ENCODE results near the gene KDM6A.
A peak's percentile ranks its signal among the peaks of the same experiment; 100 is the strongest.
"Not testable (repeated sequence)": the region's sequence is repeated elsewhere in the genome, so short reads cannot be mapped to it uniquely, and the experiment has no call there.

KDM6A gene
- long read RNA-seq, donor 1, partial matches to known transcripts = 7 of 7 reads
- long read RNA-seq, donor 1, other reads (novel, unspliced or antisense) = 0 of 7 reads
- long read RNA-seq, donor 2 = 0 reads
- long read RNA-seq, donor 3, partial matches to known transcripts = 0 of 1 reads
- long read RNA-seq, donor 3, other reads (novel, unspliced or antisense) = 0 of 1 reads
- long read RNA-seq, donor 4, full-length matches to known transcripts = 1 of 1 reads
- long read RNA-seq, donor 4, partial matches to known transcripts = 0 of 1 reads
- long read RNA-seq, donor 4, other reads (novel, unspliced or antisense) = 0 of 1 reads
- long read RNA-seq, donor 5, partial matches to known transcripts = 5 of 5 reads
- long read RNA-seq, donor 5, other reads (novel, unspliced or antisense) = 0 of 5 reads
- long read RNA-seq, donor 6, partial matches to known transcripts = 5 of 5 reads
- long read RNA-seq, donor 6, other reads (novel, unspliced or antisense) = 0 of 5 reads
- long read RNA-seq, donor 7, partial matches to known transcripts = 23 of 23 reads
- long read RNA-seq, donor 7, other reads (novel, unspliced or antisense) = 0 of 23 reads
- long read RNA-seq, donor 8, partial matches to known transcripts = 8 of 8 reads
- long read RNA-seq, donor 8, other reads (novel, unspliced or antisense) = 0 of 8 reads

DNA sequence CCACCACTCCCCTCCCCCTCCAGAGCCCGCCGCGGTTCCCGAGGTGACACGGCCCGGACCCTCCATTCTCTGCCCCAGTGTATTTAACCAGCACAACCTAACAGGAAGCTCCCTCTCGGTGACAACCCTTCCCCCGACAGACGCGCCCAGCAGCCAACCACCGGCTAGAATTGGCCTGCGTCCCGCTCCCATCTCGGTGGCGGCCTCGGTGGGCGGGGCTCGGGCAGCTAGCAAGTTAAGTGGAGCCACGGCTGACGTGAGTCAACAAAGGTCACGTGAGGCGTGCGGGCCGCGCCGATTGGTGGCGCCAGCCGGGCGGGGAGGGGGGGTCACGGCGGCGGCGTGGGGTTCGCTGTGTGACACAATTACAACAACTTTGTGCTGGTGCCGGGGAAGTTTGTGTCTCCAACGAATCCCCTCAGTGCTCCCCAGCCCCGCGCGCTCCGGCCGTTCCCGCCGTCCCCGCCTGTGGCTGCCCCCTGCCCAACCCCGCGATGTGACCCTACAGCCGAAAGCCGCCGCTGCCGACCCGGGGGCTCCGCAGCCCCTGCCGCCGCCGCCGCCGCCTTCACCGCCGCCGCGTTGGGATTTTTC lies at the start of gene KDM6A:
TSS of gene KDM6A (plus strand) at position 368 of the 594 bp plus-strand sequence. CDS start 364 bp downstream, outside the sequence.
- DNase-seq = peak; percentile 69

DNA sequence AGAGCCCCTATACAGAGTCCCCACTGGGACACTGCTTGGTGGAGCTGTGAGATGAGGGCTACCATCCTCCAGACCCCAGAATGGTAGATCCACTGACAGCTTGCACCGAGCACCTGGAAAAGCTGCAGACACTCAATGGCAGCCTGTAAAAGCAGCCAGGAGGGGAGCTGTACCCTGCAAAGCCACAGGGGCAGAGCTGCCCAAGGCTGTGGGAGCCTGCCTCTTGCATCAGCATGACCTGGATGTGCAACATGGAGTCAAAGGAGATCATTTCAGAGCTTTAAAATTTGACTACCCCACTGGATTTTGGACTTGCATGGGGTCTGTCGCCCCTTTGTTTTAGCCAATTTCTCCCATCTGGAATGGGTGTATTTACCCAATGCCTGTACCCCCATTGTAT lies 49.8 kb upstream of the KDM6A start:
- DNase-seq = not testable (repeated sequence)

DNA sequence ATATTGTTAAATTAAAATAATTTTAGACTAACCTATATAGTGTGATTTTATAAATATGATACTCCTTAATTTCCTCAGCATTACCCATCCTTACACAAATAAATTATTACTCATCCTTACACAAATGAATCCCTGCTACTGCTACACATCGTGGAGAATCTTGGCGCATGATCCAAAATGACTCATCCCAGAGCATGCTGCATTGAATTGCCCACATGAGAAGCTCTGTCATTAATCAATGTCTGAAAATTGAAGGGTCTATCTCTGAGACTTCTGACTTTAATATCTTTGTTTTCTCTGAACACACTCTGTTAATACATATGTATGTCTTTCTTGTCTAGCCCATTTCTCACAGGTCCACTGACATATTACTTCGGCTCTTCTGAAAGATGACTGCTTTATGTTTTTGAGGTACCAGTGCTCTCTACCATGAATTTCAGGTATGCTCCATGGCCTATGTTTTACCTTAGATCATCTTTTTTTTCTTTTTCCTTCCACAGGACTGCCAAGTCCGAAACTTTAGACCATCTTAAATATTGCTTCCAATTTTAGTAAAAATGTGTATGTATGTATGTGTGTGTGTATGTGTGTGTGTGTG lies 44.9 kb upstream of the KDM6A start:
- no peak for DNase-seq

DNA sequence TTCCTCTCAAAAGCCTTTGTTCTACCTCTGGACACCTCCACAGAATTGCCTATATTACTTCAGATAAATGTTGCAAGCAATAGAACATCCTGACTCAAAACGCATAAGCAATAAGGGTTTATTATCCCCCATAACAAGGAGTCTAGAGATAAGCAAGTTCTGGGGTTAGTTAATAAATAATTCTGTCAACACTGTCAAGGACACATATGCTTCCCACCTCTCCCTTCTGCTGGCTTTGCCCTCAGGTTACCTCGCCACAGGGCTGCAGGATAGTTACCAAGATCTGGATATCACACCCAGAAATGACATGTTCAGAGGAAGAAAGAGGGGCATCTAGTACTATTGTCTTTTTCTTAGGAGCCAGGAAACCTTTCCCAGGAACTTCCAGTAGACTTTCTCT lies 43.2 kb upstream of the KDM6A start:
- DNase-seq = no peak

GRCh38 chrX:44842550-44843317 lies 30.3 kb upstream of the KDM6A start:
- no peak for DNase-seq

- DNase-seq = no peak
These were observed 29.7 kb upstream of the KDM6A start for GRCh38 chrX:44843318-44843702.

DNA sequence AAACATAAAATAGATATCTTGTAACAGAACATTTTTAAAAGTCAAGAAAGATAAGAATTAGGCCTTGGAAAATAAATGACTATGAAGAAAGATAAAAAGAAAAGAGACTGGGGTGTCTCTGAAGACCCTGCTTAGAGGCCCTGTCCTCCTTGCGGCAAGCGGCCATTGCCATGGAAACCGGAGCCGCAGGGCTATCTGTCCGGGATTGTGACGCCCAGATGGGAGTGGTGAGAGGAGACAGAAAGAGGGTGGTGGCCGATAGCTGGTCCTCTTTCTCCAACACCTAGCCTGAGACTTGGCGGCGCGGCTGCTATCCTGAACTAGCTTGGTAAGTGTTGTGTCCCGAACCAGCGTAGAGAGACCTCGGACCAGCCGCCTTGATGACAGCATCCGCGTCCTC lies 29.2 kb upstream of the KDM6A start, which contains the start of gene DUSP21:
TSS of gene DUSP21 (plus strand) at position 269 of the 400 bp plus-strand sequence. CDS start at position 381, 112 bp downstream.
- no peak for DNase-seq

DNA sequence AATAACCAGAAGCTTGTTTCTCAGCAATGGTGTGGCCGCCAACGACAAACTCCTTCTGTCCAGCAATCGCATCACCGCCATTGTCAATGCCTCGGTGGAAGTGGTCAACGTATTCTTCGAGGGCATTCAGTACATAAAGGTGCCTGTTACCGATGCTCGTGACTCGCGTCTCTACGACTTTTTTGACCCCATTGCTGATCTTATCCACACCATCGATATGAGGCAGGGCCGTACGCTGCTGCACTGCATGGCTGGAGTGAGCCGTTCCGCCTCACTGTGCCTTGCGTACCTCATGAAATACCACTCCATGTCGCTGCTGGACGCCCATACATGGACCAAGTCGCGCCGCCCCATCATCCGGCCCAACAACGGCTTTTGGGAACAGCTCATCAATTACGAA lies 28.8 kb upstream of the KDM6A start:
- no peak for DNase-seq

GRCh38 chrX:44850891-44851290 lies 22.1 kb upstream of the KDM6A start:
- not testable (repeated sequence) for DNase-seq

DNA sequence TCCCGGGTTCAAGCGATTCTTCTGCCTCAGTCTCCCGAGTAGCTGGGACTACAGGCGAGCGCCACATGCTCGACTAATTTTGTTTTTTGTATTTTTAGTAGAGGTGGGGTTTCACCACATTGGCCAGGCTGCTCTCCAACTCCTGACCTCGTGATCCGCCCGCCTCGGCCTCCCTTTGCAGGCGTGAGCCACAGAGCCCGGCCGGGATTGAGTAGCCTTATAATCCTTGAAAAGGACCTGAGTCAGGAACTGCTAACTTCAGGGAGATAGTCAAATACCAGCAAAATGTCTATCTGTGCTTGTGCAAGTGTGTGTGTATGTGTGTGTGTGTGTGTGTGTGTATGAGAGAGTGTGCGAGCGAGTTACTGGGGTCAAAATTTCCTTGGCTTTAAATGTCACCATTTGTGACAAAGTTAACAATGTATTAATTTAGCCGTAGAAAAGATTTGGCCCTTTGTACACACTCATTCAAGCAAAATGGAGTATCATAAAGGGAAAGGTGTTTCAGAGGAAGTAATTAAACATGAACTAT lies 1.8 kb upstream of the KDM6A start:
- DNase-seq = peak; percentile 10

DNA sequence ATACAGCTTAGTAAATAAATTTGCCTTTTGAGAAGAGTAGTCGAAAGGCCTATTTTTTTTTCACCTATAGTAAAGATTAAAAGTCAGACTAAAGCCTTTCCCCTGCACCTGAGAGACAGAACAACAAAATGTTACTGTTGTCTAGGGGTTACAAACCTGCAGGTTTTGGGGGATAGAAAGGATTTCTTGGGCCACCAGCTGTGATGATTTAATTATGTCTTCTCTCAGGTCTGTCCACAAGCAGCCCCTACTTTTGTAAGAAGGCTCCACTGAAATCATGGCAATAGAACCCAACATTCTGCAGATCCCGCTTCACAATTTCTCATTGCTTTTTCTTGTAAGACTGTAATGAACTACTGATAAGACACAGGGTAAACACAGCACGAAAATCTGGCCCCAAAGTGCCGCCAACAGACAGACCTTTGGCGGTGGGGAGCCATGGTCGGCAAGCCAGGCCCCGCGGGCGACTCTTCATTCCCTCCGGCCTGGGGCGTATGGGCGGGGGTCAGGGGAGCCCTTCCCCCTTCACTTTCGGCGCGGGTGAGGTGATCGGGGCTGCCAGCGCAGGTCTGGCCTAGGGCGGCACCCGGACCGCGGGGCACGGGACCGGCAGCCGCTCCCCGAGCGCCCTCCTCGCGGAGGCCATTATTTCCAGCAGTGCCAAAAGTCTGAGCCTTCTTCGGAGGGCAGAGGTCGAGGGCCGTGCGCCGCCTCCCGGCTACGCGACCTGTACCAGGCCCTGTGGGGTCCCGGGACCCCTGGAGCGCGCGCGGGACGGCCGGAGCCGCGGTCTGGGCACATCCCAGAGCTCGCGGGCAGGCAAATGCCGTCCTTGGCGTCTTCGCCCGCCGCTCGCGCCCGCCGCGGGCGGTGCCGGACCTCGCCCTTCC lies 812 bp upstream of the KDM6A start:
- peak; percentile 83 for DNase-seq

DNA sequence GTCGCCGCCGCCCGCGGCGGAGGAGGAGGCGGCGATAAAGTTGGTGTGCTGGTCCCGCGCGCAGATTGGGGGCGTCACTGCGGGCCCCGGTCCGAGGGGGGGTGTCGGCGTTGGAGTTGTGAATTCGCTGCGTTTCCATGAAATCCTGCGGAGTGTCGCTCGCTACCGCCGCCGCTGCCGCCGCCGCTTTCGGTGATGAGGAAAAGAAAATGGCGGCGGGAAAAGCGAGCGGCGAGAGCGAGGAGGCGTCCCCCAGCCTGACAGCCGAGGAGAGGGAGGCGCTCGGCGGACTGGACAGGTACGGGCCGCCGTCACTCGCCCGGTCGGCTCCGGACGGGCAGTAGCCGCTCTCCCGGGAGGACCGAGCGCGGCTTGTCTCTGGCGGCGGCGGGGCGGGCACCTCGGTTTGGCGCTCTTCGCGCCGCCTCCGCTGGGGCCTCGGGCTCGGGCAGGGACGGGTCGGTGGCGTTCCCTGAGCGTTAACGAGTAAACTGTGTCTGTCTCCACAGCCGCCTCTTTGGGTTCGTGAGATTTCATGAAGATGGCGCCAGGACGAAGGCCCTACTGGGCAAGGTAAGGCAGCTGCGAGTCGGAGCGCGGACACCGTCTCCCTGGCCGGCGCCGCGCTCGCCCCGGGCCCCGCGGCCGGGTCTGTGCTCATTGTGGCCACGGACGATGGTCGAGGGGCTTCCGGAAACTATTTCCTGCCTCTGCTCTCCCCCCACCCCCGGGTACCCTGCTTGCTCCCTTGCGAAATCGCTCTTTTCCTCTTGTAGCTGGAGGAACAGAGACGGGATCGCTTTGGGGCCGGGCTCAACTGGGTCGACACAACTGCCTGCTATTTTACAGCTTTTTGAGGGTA lies 658 bp downstream of the KDM6A start:
- DNase-seq = peak; percentile 81

DNA sequence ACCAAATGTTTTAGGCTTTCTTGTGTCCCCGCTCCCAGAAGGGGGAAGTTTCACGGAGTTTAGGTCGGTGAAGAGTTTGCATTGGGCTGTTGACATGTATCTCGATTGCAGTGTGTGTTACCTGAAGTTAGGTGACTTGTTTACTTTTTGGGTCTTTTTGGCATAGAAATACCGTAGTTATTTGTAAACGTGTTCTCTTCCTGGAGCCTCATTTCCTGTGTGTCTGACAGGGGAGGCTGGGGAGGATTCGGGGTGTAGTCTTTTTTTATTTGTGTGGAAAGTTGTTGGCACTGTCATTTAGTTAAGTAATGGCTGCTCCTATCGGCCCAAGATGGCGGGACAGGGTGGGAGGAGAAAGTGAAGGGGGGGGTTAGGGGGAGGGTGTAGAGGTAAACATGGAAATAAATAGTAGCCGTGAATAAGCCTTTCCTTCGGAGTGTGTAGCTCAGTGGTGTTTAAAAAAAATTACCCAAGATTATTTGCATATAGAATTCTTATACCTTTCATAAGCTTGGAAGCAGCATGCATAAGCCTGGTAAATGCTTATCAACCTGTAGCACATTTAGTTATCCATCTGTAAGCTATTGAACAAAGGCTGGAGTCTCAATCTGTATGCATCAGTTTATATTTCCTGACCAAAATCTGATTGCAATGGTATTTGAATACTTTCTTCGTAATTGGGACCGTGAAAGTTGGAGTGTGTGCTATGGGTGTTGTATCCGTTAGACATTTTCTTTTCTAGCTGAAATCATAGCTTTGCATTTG lies 1.6 kb downstream of the KDM6A start:
- DNase-seq = peak; percentile 31

DNA sequence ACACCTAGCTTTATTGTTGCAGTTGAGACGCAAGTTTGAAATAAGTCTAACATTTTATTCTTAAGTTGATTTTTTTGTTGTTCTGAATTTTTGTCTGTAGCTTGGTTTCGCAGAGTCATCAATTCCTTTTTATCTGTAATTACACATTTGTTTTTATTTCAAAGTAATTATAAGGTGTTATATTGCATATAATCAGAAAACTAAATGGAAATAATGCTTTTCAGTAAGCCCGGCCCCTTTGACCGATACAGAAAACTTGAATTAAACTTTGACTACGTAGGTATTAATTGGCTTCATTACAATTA lies 2.1 kb downstream of the KDM6A start:
- no peak for DNase-seq

DNA sequence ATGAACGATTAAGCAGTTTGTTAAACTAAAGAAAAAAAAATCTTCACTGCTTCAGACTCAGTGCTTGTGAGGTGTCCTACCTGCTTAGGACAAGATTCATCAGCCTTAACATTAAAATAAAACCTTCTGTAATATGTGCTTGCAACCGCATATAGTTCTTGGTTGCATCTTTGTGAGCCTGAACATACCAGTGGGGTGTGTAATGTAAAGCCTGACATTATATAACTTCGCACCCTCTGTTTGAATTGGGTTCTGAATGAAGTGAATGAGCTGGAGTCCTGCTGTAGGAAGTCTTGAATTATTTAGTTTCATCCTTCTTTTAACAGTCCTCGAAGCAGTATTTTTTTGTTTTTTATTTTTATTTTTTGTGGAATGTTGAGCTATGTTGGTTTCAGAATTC lies 3.1 kb downstream of the KDM6A start:
- no peak for DNase-seq

DNA sequence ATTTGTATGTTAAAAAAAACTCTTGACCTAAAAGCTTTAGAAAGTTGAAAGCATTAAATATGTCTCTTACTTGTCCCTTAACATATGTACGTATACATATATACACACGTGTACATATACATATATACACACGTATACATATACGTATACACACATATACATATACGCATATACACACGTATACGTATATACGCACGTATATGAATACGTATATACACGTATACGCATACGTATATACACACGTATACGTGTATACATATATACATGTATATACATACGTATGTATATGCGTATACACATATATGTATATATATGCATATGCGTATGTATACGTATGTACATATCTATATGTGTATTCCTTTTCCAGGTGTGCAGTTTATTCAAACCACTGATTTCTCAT lies 3.8 kb downstream of the KDM6A start:
- no peak for DNase-seq

GRCh38 chrX:44878780-44879179 lies 5.8 kb downstream of the KDM6A start:
- DNase-seq = no peak

GRCh38 chrX:44881549-44881948 lies 8.6 kb downstream of the KDM6A start:
- DNase-seq = no peak

GRCh38 chrX:44882635-44883034 lies 9.6 kb downstream of the KDM6A start:
- DNase-seq = no peak
